Activated B cell treated with CpG ODN at 0.5 μM for 24 hours (primary cell): ENCODE results near the gene OR2T34. TPM values are rescaled to one million over a fixed set of nuclear protein-coding genes. Genes with fewer than 3 reads are reported as not detected.
"Not testable (repeated sequence)": the region's sequence is repeated elsewhere in the genome, so short reads cannot be mapped to it uniquely, and the experiment has no call there.

Source experiments
- ATAC-seq: fragments of 200-7000 bp; cut with Tn5 transposase; one replicate; pipeline ENCODE4 v1.10.0; 2021; ENCODE audit warnings: low read depth, mild to moderate bottlenecking, moderate library complexity
- CTCF ChIA-PET: fragments of 350-600 bp; sonication (Branson Sonifier 250); formaldehyde crosslinking; loops from one replicate; lab custom pipeline; 2021; ENCODE audit warnings: antibody characterized with exemption; lab: Charles Lee
- POLR2A ChIA-PET: fragments of 350-600 bp; sonication (Branson Sonifier 250); formaldehyde crosslinking; loops from one replicate; lab custom pipeline; 2021; ENCODE audit warnings: antibody characterized with exemption; lab: Charles Lee
- DNase-seq: peaks from one replicate; pipeline ENCODE4 v3.0.0; 2022
- H3K27ac Mint-ChIP-seq: one replicate; pipeline ENCODE4 v1.8.0; 2020; ENCODE audit warnings: mixed read lengths
- H3K27me3 Mint-ChIP-seq: one replicate; pipeline ENCODE4 v1.8.0; 2021; ENCODE audit warnings: mixed read lengths
- H3K36me3 Mint-ChIP-seq: one replicate; pipeline ENCODE4 v1.8.0; 2021; ENCODE audit warnings: low read depth, mixed read lengths
- H3K4me1 Mint-ChIP-seq: one replicate; pipeline ENCODE4 v1.8.0; 2021; ENCODE audit warnings: mixed read lengths
- H3K4me3 Mint-ChIP-seq: one replicate; pipeline ENCODE4 v1.8.0; 2020; ENCODE audit warnings: mild to moderate bottlenecking, mixed read lengths
- H3K9me3 Mint-ChIP-seq: one replicate; pipeline ENCODE4 v1.8.0; 2020; ENCODE audit warnings: mixed read lengths
- CTCF ChIP-seq: fragments of 200-600 bp; IDR thresholded peaks from one replicate; pipeline ENCODE4 v1.8.0; 2022; ENCODE audit warnings: antibody characterized with exemption, mild to moderate bottlenecking
- intact Hi-C: fragments of 100-400 bp; cut with micrococcal nuclease; formaldehyde crosslinking; loops from one replicate; pipeline ENCODE4 v1.15.1; 2024
- total RNA-seq: library from RNA; stranded (reverse); gene quantifications from 2 replicates; pipeline ENCODE4 v1.2.3, GENCODE V29; 2022

Gene OR2T34, protein sequence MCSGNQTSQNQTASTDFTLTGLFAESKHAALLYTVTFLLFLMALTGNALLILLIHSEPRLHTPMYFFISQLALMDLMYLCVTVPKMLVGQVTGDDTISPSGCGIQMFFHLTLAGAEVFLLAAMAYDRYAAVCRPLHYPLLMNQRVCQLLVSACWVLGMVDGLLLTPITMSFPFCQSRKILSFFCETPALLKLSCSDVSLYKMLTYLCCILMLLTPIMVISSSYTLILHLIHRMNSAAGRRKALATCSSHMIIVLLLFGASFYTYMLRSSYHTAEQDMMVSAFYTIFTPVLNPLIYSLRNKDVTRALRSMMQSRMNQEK
- 0.54 and 0.80 TPM in 2 replicates for total RNA-seq

DNA sequence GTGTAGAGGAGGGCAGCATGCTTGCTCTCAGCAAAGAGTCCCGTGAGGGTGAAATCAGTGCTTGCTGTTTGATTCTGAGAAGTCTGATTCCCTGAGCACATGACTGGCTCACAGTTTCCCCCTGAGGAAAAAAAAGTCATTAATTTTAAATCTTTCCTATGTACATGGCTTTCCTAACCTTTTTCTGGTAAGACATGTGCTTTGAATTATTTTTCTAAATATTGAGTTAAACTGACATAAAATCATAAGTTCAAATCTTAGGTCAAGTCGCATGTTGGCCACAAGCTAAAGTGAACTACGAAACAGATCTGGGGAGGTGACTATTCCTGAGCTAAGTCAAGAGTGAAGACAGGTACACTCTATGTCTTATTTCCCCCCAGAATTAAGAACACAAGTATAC, at the start of gene OR2T34:
Gene OR2T34, minus strand, starts transcription at position 101 of the 400 bp plus-strand sequence. Its CDS starts 0 bp downstream, at position 101.
- DNase-seq, POLR2A ChIA-PET, H3K27ac Mint-ChIP-seq, H3K4me1 Mint-ChIP-seq, H3K4me3 Mint-ChIP-seq, H3K36me3 Mint-ChIP-seq, H3K27me3 Mint-ChIP-seq, CTCF ChIA-PET, ATAC-seq, intact Hi-C loops, H3K9me3 Mint-ChIP-seq: not testable (repeated sequence)

DNA sequence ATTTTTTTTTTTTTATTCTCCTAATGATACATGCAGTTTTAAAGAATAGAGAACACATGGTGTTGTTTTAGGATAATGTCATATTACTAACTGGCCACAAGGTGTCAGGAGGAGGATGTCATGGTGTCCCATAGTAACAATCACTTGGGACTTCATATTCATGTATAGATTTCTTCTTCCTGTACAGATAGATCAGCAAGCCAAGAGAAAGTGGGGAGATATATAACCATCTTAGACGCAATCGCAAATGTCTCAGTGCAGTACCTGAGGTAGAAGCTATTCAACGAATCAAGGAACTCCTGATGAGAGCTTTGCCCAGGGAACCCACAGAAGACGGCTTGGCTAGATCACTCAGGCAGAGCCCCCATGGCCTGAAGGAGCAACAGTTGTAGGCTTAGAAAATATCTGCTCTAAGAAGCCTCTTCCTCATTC, 48.0 kb upstream of the OR2T34 start:
- DNase-seq (no peak), ATAC-seq (peak; percentile 97)
- CTCF ChIA-PET: interaction anchor here (0.6 to 11.4 kb wide), 15 partner anchors 10 to 301 kb away, joined by 3 to 218 read pairs (median 4); no protein-coding TSS in a partner anchor
- TF ChIP-seq CTCF: no peak
- Mint-ChIP-seq H3K4me1 (peaks cover 12% of the 10 kb centered on the region), H3K36me3 (no peaks in the 10 kb centered on the region), H3K27me3 (no peaks in the 10 kb centered on the region), H3K9me3 (no peaks in the 10 kb centered on the region), H3K27ac (peak overlapping the region; percentile 84), H3K4me3 (no peak overlapping the region)
- POLR2A ChIA-PET: interaction anchor here (0.6 to 2.3 kb wide), 5 partner anchors 64 to 204 kb away, joined by 3 to 26 read pairs (median 3); partner anchors contain the start of gene SH3BP5L
- intact Hi-C loops: loop anchor here (1.0 to 5.0 kb wide), 6 partner anchors 65 to 380 kb away; partner anchors contain the start of gene ZNF692

GRCh38 chr1:248621770-248622169, 47.2 kb upstream of the OR2T34 start:
- Mint-ChIP-seq H3K27ac (no peak overlapping the region), H3K27me3 (no peaks in the 10 kb centered on the region), H3K9me3 (no peaks in the 10 kb centered on the region), H3K36me3 (no peaks in the 10 kb centered on the region), H3K4me1 (peaks cover 12% of the 10 kb centered on the region), H3K4me3 (no peak overlapping the region)
- TF ChIP-seq CTCF: no peak
- DNase-seq (no peak), ATAC-seq (no peak)
- POLR2A ChIA-PET: interaction anchor here (2.3 kb wide), 1 partner anchor 184 kb away, joined by 26 read pairs; no protein-coding TSS in a partner anchor
- intact Hi-C loops: loop anchor here (1.0 to 5.0 kb wide), 6 partner anchors 66 to 379 kb away; partner anchors contain the start of gene ZNF692
- CTCF ChIA-PET: interaction anchor here (0.9 to 11.4 kb wide), 7 partner anchors 63 to 199 kb away, joined by 3 to 218 read pairs (median 4); no protein-coding TSS in a partner anchor

- H3K27me3 Mint-ChIP-seq: no peaks in the 10 kb centered on the region
- CTCF ChIA-PET: interaction anchor here (1.0 to 11.4 kb wide), 6 partner anchors 9 to 188 kb away, joined by 3 to 218 read pairs (median 5); no protein-coding TSS in a partner anchor
- H3K27ac Mint-ChIP-seq: no peak overlapping the region
- no peaks in the 10 kb centered on the region for H3K36me3 Mint-ChIP-seq
- DNase-seq: peak; percentile 34
- intact Hi-C loops: loop anchor here (1.0 to 10.0 kb wide), 2 partner anchors 254 to 684 kb away; no protein-coding TSS in a partner anchor
- no peak for ATAC-seq
- H3K4me1 Mint-ChIP-seq: peaks cover 12% of the 10 kb centered on the region
- H3K4me3 Mint-ChIP-seq: no peak overlapping the region
- TF ChIP-seq CTCF: no peak
- no peaks in the 10 kb centered on the region for H3K9me3 Mint-ChIP-seq
- POLR2A ChIA-PET: no interaction called here
Measured at GRCh38 chr1:248618878-248619277, 44.3 kb upstream of the OR2T34 start.

DNA sequence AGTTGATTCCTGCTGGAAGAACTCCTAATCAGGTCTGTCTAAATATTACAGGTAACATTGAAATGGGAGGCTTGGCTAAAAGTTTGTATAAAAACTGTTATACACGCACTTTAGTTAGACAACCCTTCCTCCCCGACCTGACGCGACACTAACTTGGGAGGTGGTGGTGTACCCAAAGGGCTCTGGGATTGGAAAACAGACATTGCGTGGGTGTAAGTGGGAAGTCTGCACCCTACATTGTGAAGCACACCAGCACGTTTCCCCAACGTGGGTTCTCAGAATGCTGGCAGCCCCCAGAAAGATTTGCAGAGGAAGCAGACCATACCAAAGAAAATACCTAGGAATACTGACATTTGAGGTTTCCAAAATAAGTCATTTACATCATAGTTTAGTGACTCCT, 43.6 kb upstream of the OR2T34 start:
- CTCF ChIA-PET: interaction anchor here (1.7 to 11.4 kb wide), 2 partner anchors 68 to 189 kb away, joined by 6 to 218 read pairs; no protein-coding TSS in a partner anchor
- no peak for TF ChIP-seq CTCF
- H3K27ac Mint-ChIP-seq: no peak overlapping the region
- POLR2A ChIA-PET: no interaction called here
- H3K9me3 Mint-ChIP-seq: no peaks in the 10 kb centered on the region
- intact Hi-C loops: loop anchor here (10.0 kb wide), 1 partner anchor 683 kb away; no protein-coding TSS in a partner anchor
- no peaks in the 10 kb centered on the region for H3K36me3 Mint-ChIP-seq
- no peak overlapping the region for H3K4me3 Mint-ChIP-seq
- ATAC-seq (no peak), DNase-seq (no peak)
- no peaks in the 10 kb centered on the region for H3K27me3 Mint-ChIP-seq
- peaks cover 11% of the 10 kb centered on the region for H3K4me1 Mint-ChIP-seq
